GM12892 (cell line): ENCODE measurements around the gene PROZ.

Experiments used
- POLR2A ChIP-seq: IDR thresholded peaks from 2 replicates; pipeline ENCODE4 v1.6.1; 2011; ENCODE audit warnings: low read depth, low read length, control low read depth
- POLR2AphosphoS5 ChIP-seq: IDR thresholded peaks from 2 replicates; pipeline ENCODE4 v1.6.1; 2011; ENCODE audit warnings: low read depth, low read length, control low read depth

- TF ChIP-seq POLR2A (no peak), POLR2AphosphoS5 (no peak)
These were observed 35.8 kb upstream of the PROZ start, which contains the start of gene F10 for GRCh38 chr13:113122550-113123225.
